Keratinocyte (primary cell): ENCODE data around the gene GPRC5C.

Source experiments
- EZH2 ChIP-seq: IDR thresholded peaks from one replicate; pipeline ENCODE4 v1.6.1; 2012; ENCODE audit warnings: inconsistent platforms, mild to moderate bottlenecking, low read length, moderate library complexity
- TF ChIP-seq, protein P1 (sequence below), 3 experiments: IDR thresholded peaks in 1 of 3; conservative IDR thresholded peaks in 1 of 3; optimal IDR thresholded peaks in 1 of 3; 2 replicates in 2 of 3; 3 replicates in 1 of 3; pipeline versions ENCODE3 to v1.5.1; 2011; ENCODE audit warnings: low read length in 3 of 3, mild to moderate bottlenecking in 3 of 3, moderate library complexity in 2 of 3, control low read depth in 1 of 3, inconsistent platforms in 1 of 3; ENCODE audit not compliant: insufficient read depth in 2 of 3; ENCODE audit errors: extremely low read depth in 1 of 3

GRCh38 chr17:74453665-74454196, 21.8 kb downstream of the GPRC5C start:
- no peak for TF ChIP-seq EZH2
- TF ChIP-seq, protein P1, sequence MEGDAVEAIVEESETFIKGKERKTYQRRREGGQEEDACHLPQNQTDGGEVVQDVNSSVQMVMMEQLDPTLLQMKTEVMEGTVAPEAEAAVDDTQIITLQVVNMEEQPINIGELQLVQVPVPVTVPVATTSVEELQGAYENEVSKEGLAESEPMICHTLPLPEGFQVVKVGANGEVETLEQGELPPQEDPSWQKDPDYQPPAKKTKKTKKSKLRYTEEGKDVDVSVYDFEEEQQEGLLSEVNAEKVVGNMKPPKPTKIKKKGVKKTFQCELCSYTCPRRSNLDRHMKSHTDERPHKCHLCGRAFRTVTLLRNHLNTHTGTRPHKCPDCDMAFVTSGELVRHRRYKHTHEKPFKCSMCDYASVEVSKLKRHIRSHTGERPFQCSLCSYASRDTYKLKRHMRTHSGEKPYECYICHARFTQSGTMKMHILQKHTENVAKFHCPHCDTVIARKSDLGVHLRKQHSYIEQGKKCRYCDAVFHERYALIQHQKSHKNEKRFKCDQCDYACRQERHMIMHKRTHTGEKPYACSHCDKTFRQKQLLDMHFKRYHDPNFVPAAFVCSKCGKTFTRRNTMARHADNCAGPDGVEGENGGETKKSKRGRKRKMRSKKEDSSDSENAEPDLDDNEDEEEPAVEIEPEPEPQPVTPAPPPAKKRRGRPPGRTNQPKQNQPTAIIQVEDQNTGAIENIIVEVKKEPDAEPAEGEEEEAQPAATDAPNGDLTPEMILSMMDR (optimal IDR thresholded peaks at IDR 0.05 in 1 of 3, IDR thresholded peaks at IDR 0.05 in 1 of 3, conservative IDR thresholded peaks at IDR 0.05 in 1 of 3; ENCODE audit: extremely low read depth in 1 of 3, insufficient read depth in 2 of 3, low read length in 3 of 3), result no peak
